HepG2 (cell line): Measurements from ENCODE around the gene ZNF749. TPM values are rescaled to one million over a fixed set of nuclear protein-coding genes. Genes with fewer than 3 reads are reported as not detected.
A peak's percentile ranks its signal among the peaks of the same experiment; 100 is the strongest.

Experiments
- ATAC-seq: fragments of 200-7000 bp; cut with Tn5 transposase; 3 replicates; pipeline ENCODE4 v1.9.1; 2020; ENCODE audit warnings: mild to moderate bottlenecking, moderate library complexity
- BruUV-seq: library from RNA; stranded (reverse); fragments of 400-500 nt; replicated peaks from 2 replicates; lab custom pipeline; 2021; lab: Mats Ljungman, UMichigan
- CTCF ChIA-PET: fragments of 300-600 bp; formaldehyde crosslinking; extraction: SDS; loops from one replicate; lab custom pipeline; 2021; ENCODE audit warnings: low total read pairs, inconsistent platforms, low intra/inter-chr PET ratio; lab: Yijun Ruan, JAX
- POLR2A ChIA-PET: fragments of 350-600 bp; sonication (Branson Sonifier 250); formaldehyde crosslinking; loops from one replicate; lab custom pipeline; 2020; ENCODE audit warnings: antibody characterized with exemption, inconsistent platforms; lab: Yijun Ruan, JAX
- DNase-seq: peaks from one replicate; pipeline ENCODE4 v3.0.0-alpha.2; 2015; ENCODE audit warnings: low spot score
- FAIRE-seq: peaks from 3 replicates; lab custom pipeline; 2011; peaks lifted over from hg19 to GRCh38; lab: Jason Lieb, UNC
- H2AFZ ChIP-seq: one replicate; pipeline ENCODE4 v1.6.1; 2011; ENCODE audit warnings: low read length, inconsistent platforms
- H3K27ac ChIP-seq: fragments of 300-600 bp; 3 replicates; pipeline ENCODE4 v1.8.0; 2011; ENCODE audit warnings: mixed run types, mild to moderate bottlenecking, mixed read lengths, low read length, inconsistent platforms; ENCODE audit not compliant: insufficient read depth; ENCODE audit errors: extremely low read length
- H3K27me3 ChIP-seq, 2 experiments: fragments of 200-600 bp in 1 of 2; 2 replicates in 1 of 2; 3 replicates in 1 of 2; pipeline versions ENCODE4 v1.6.0 to v1.8.0; 2011; ENCODE audit warnings: low read length in 2 of 2, mild to moderate bottlenecking in 2 of 2, moderate library complexity in 2 of 2, inconsistent platforms in 1 of 2; ENCODE audit not compliant: insufficient read depth in 2 of 2, control insufficient read depth in 1 of 2
- H3K36me3 ChIP-seq, 2 experiments: fragments of 200-600 bp in 1 of 2; replicated peaks in 1 of 2; 2 replicates in 1 of 2; 3 replicates in 1 of 2; pipeline versions ENCODE4 v1.5.1 to v1.8.0; 2011; ENCODE audit warnings: low read length in 2 of 2, inconsistent platforms in 1 of 2; ENCODE audit not compliant: insufficient read depth in 2 of 2, control insufficient read depth in 1 of 2
- H3K4me1 ChIP-seq: 2 replicates; pipeline ENCODE4 v1.5.1; 2012; ENCODE audit warnings: low read length, inconsistent platforms; ENCODE audit not compliant: insufficient read depth
- H3K4me2 ChIP-seq: 2 replicates; pipeline ENCODE4 v1.6.0; 2011; ENCODE audit warnings: low read depth, low read length, inconsistent platforms
- H3K4me3 ChIP-seq, 3 experiments: fragments of 200-600 bp in 1 of 3; sonication (generic), shearing (Covaris generic) in 1 of 3; replicated peaks in 1 of 3; 2 replicates each; pipeline ENCODE4 v1.5.1; 2011 to 2016; ENCODE audit warnings: low read length in 3 of 3, inconsistent platforms in 2 of 3, low read depth in 2 of 3, mild to moderate bottlenecking in 2 of 3, control low read depth in 1 of 3, mixed read lengths in 1 of 3; ENCODE audit not compliant: insufficient read depth in 1 of 3
- H3K79me2 ChIP-seq: one replicate; pipeline ENCODE4 v1.6.1; 2011; ENCODE audit warnings: low read length, inconsistent platforms; ENCODE audit not compliant: insufficient read depth
- H3K9ac ChIP-seq: 2 replicates; pipeline ENCODE4 v1.6.0; 2011; ENCODE audit warnings: mild to moderate bottlenecking, low read depth, low read length, inconsistent platforms; ENCODE audit not compliant: insufficient read depth
- H3K9me3 ChIP-seq: 2 replicates; pipeline ENCODE4 v1.5.1; 2012; ENCODE audit warnings: mild to moderate bottlenecking, low read length
- H4K20me1 ChIP-seq: 2 replicates; pipeline ENCODE4 v1.6.0; 2011; ENCODE audit warnings: inconsistent platforms, mild to moderate bottlenecking, low read length, moderate library complexity; ENCODE audit not compliant: insufficient read depth
- ATAD3A ChIP-seq: sonication (generic); formaldehyde crosslinking; IDR thresholded peaks from 2 replicates; pipeline ENCODE4 v1.4.0; 2020; ENCODE audit warnings: missing genetic modification reagents
- CEBPB ChIP-seq: IDR thresholded peaks from 2 replicates; pipeline ENCODE4 v1.6.1; 2011; ENCODE audit warnings: low read depth, low read length, improper control_type of control experiment, borderline replicate concordance
- FOXJ3 ChIP-seq: sonication (generic); formaldehyde crosslinking; IDR thresholded peaks from 2 replicates; pipeline ENCODE4 v1.4.0; 2020; ENCODE audit warnings: missing genetic modification reagents, mild to moderate bottlenecking, borderline replicate concordance
- ZNF446 ChIP-seq: sonication (generic); formaldehyde crosslinking; IDR thresholded peaks from 2 replicates; pipeline ENCODE4 v1.5.0; 2020; ENCODE audit warnings: mild to moderate bottlenecking, missing genetic modification reagents
- ZNF564 ChIP-seq: sonication (generic); formaldehyde crosslinking; IDR thresholded peaks from 2 replicates; pipeline ENCODE4 v1.8.1; 2023; ENCODE audit warnings: mild to moderate bottlenecking, missing genetic modification reagents
- ZNF577 ChIP-seq: sonication (generic); formaldehyde crosslinking; IDR thresholded peaks from 2 replicates; pipeline ENCODE4 v1.4.0; 2020; ENCODE audit warnings: mild to moderate bottlenecking, low read depth, missing genetic modification reagents, borderline replicate concordance
- WGBS: methylation state at CpG from one replicate; pipeline ENCODE4 v1.1.6; 2017; ENCODE audit warnings: low lambda C conversion rate; 5-methylcytosine and 5-hydroxymethylcytosine counted together
- in situ Hi-C: cut with HindIII; loops from 2 replicates; pipeline ENCODE4 v1.10.0; 2017; ENCODE audit warnings: low pct_unique_long_range_greater_than_20kb; ENCODE audit not compliant: extremely low pct_ligation_motif_present
- intact Hi-C: fragments of 100-400 bp; cut with micrococcal nuclease; formaldehyde crosslinking; loops from one replicate; pipeline ENCODE4 v1.10.0; 2022; ENCODE audit not compliant: unreplicated experiment
- polyA plus RNA-seq, 8 experiments: library from polyadenylated mRNA; depleted of rRNA in 3 of 8; stranded (reverse) in 7 of 8; unstranded in 1 of 8; fragments of >200 nt; fragmentation: Illumina TruSeq in 4 of 8; extraction: Trizol in 4 of 8; gene quantifications; 2 replicates each; pipeline versions ENCODE4 v1.2.1 to v1.2.3, GENCODE V29; 2011 to 2016; ENCODE audit warnings: low read depth in 4 of 8, missing spikeins in 1 of 8, mixed read lengths in 1 of 8; ENCODE audit not compliant: insufficient read depth in 1 of 8
- total RNA-seq, 5 experiments: library from RNA; depleted of rRNA; stranded (reverse); fragments of >200 nt; fragmentation: Illumina TruSeq; extraction: Trizol; gene quantifications; 2 replicates each; pipeline ENCODE4 v1.2.3, GENCODE V29; 2016; ENCODE audit warnings: low read depth in 1 of 5

The ZNF749 gene
- total and polyA plus RNA-seq, 2 of the 13 experiments (the other 11 are each of a cell fraction or from before 2014, with no cell fraction given): 18.9 to 21.0 TPM

DNA sequence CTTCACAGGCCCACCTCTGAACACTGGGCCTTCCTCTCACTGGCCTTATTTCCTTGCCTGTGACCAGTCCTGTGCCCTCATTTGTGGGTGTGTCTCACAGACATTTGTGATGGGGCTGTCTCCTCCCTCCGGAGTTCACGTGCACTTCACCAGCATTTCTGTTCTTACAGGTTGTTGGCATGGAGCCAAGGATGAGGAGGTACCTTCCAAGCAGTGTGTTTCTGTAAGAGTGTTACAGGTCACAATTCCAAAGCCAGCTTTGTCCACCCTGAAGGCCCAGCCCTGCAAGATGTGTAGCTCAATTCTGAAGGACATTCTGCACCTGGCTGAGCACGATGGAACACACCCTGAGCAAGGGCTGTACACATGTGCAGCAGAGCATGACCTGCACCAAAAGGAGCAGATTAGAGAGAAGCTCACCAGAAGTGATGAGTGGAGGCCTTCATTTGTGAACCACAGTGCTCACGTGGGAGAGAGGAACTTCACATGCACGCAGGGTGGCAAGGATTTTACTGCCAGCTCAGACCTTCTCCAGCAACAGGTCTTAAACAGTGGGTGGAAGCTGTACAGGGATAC, 8.1 kb downstream of the ZNF749 start (continued):
- TF ChIP-seq ZNF577 (no peak), ZNF446 (CRISPR knock-in tag) (no peak), ATAD3A (CRISPR knock-in tag) (no peak)

DNA sequence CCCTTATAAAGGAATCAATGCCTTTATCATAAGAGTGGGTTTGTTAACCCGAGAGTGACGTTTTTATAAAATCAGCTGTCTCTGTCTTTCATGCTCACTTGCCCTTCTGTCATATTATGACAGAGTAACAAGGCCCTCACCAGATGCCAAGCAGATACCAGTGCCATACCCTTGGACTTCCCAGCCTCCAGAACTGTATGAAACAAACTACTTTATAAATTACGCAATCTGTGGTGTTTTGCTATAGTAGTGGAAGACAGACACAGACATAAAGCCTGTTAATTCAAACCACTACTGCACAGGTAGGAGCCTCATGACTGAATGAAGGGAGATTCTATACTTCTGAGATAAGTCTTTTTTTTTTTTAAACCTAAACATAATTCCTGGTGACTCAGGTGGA, 17.2 kb downstream of the ZNF749 start:
- CTCF ChIA-PET: no interaction called here
- FAIRE-seq: no peak
- H3K4me1 ChIP-seq: no peaks in the 10 kb centered on the region
- TF ChIP-seq CEBPB (peak; percentile 76), ZNF564 (CRISPR knock-in tag) (peak; percentile 96), FOXJ3 (CRISPR knock-in tag) (no peak)
- TF ChIP-seq, all 625 proteins: peak for 2
- H3K9ac ChIP-seq: no peak overlapping the region
- H3K27ac ChIP-seq: no peak overlapping the region
- H3K36me3 ChIP-seq: no peaks in the 10 kb centered on the region; a peak in 1 of 5 replicates
- POLR2A ChIA-PET: no interaction called here
- no peak for ATAC-seq
- no peak overlapping the region for H3K4me3 ChIP-seq
- intact Hi-C loops: no loop called here
- no peaks in the 10 kb centered on the region for H3K79me2 ChIP-seq
- no peak overlapping the region for H3K4me2 ChIP-seq
- H2AFZ ChIP-seq: no peak overlapping the region
- no peaks in the 10 kb centered on the region for H3K27me3 ChIP-seq
- WGBS: 100% methylated on average over 3 of the region's 3 CpGs
- BruUV-seq: no TSS peak
- in situ Hi-C loops: no loop called here
- no peaks in the 10 kb centered on the region for H3K9me3 ChIP-seq
- no peaks in the 10 kb centered on the region for H4K20me1 ChIP-seq
- no peak for DNase-seq
